Type B pancreatic cell (in vitro differentiated cells): ENCODE results near the gene SIRPG. TPM values are rescaled to one million over a fixed set of nuclear protein-coding genes. Genes with fewer than 3 reads are reported as not detected.

Experiments used
- DNase-seq: peaks from one replicate; pipeline ENCODE4 v3.0.0; 2021; ENCODE audit warnings: mixed read lengths; ENCODE audit not compliant: unreplicated experiment; ENCODE audit errors: extremely low spot score
- H3K27ac Mint-ChIP-seq: 2 replicates; pipeline ENCODE4 v1.8.0; 2021; ENCODE audit warnings: mild to moderate bottlenecking, mixed read lengths
- H3K27me3 Mint-ChIP-seq: 2 replicates; pipeline ENCODE4 v1.8.0; 2021; ENCODE audit warnings: mixed read lengths
- H3K36me3 Mint-ChIP-seq: 2 replicates; pipeline ENCODE4 v1.8.0; 2021; ENCODE audit warnings: mixed read lengths
- H3K4me1 Mint-ChIP-seq: one replicate; pipeline ENCODE4 v1.8.0; 2021; ENCODE audit warnings: mixed read lengths; ENCODE audit not compliant: unreplicated experiment
- H3K4me3 Mint-ChIP-seq: 2 replicates; pipeline ENCODE4 v1.8.0; 2021; ENCODE audit warnings: mild to moderate bottlenecking, mixed read lengths
- H3K9me3 Mint-ChIP-seq: 2 replicates; pipeline ENCODE4 v1.8.0; 2021; ENCODE audit warnings: mixed read lengths
- total RNA-seq: library from RNA; stranded (reverse); gene quantifications from 2 replicates; pipeline ENCODE4 v1.2.1, GENCODE V29; 2021; ENCODE audit warnings: low replicate concordance
- TF ChIP-seq, protein P1 (sequence below): fragments of 200-600 bp; sonication (generic); conservative IDR thresholded peaks from 2 replicates; pipeline ENCODE4 v1.5.0; 2021; ENCODE audit warnings: antibody characterized with exemption, mild to moderate bottlenecking

The SIRPG gene
- total RNA-seq, 1 donor from 2014 or later: not detected

DNA sequence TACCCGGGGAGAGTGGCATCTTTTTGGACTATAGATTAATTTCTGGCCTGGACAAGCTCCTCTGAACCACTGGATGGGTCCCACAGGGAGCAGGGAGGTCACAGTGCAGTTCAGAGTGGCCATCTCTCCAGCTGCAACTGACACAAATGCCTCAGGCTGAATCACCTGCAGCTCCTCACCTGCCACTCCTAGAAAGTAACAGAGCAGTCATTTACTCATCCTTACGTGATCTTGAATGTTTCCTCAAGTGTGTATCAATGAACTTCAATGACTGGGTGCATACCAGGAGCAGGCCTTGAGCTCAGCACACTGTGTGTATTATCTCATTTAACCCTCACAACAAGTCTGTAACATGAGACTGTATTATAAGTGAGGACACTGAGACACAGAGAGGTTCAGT is 40.0 kb upstream of the SIRPG start:
- H3K9me3 Mint-ChIP-seq: no peaks in the 10 kb centered on the region
- TF ChIP-seq, protein P1, sequence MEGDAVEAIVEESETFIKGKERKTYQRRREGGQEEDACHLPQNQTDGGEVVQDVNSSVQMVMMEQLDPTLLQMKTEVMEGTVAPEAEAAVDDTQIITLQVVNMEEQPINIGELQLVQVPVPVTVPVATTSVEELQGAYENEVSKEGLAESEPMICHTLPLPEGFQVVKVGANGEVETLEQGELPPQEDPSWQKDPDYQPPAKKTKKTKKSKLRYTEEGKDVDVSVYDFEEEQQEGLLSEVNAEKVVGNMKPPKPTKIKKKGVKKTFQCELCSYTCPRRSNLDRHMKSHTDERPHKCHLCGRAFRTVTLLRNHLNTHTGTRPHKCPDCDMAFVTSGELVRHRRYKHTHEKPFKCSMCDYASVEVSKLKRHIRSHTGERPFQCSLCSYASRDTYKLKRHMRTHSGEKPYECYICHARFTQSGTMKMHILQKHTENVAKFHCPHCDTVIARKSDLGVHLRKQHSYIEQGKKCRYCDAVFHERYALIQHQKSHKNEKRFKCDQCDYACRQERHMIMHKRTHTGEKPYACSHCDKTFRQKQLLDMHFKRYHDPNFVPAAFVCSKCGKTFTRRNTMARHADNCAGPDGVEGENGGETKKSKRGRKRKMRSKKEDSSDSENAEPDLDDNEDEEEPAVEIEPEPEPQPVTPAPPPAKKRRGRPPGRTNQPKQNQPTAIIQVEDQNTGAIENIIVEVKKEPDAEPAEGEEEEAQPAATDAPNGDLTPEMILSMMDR: no peak

DNA sequence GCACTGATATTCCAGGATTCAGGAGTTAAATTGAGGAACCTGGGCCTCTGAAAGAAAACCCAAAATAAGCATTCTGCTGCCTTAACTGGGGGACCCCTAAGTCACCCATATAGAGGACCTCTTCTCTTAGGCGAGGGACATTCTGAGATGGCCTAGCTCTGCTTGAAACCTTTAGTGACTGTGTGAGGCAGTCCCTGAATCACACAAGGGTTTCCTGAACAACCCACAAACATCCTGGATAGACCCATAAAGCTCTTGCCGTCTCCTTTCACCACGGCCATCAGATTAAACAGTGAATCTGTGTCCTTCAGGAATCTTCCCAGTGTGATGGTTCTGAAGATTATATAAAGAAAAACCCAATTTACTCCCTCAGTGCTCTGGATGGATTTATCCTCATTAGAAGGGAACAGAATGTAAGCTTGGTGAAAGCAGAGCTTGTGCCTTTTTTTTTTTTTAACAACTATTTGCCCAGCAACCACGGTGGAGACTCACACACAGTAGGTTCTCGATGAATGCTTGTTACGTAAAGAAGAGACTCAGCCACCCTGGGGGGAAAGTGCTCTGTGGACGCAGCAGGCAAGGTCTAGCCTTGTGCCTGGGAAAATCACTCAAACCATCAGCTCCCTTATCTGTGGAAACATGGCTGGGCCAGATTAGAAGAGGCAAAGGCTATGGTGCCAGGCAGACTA is 39.1 kb upstream of the SIRPG start:
- H3K4me3 Mint-ChIP-seq: no peak overlapping the region
- no peaks in the 10 kb centered on the region for H3K9me3 Mint-ChIP-seq
- H3K27me3 Mint-ChIP-seq: peaks cover 55% of the 10 kb centered on the region
- DNase-seq: no peak
- TF ChIP-seq, protein P1: no peak
- H3K4me1 Mint-ChIP-seq: no peaks in the 10 kb centered on the region
- H3K36me3 Mint-ChIP-seq: no peaks in the 10 kb centered on the region
- no peak overlapping the region for H3K27ac Mint-ChIP-seq

More for the DNA sequence above, 40.0 kb upstream of the SIRPG start:
- H3K4me1 Mint-ChIP-seq: no peaks in the 10 kb centered on the region
- H3K27me3 Mint-ChIP-seq: peaks cover 46% of the 10 kb centered on the region
- H3K36me3 Mint-ChIP-seq: no peaks in the 10 kb centered on the region
- no peak overlapping the region for H3K27ac Mint-ChIP-seq
- no peak for DNase-seq
- no peak overlapping the region for H3K4me3 Mint-ChIP-seq

DNA sequence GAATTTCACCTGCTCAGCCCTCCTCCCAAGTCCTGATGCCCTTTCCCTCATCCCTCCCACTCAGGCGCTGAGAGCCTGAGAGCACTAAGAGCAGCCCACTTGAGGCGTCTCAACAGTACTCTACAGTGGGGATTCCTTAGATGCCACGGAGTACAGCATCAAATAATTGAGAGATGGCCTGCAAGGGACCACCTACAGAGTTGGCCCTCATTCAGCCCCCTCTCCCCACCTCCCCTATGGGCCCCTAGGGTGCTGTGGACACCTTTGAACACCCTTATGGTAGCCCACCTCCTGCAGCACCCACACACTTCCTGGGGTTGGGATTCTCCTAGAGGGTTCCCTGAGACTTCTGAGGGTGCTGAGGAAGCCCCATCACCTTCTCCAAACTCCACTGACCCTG is 37.1 kb upstream of the SIRPG start:
- Mint-ChIP-seq H3K36me3 (no peaks in the 10 kb centered on the region), H3K27me3 (peaks cover 54% of the 10 kb centered on the region), H3K9me3 (no peaks in the 10 kb centered on the region), H3K4me3 (no peak overlapping the region), H3K27ac (no peak overlapping the region), H3K4me1 (no peaks in the 10 kb centered on the region)
- DNase-seq: no peak
- TF ChIP-seq, protein P1: no peak

DNA sequence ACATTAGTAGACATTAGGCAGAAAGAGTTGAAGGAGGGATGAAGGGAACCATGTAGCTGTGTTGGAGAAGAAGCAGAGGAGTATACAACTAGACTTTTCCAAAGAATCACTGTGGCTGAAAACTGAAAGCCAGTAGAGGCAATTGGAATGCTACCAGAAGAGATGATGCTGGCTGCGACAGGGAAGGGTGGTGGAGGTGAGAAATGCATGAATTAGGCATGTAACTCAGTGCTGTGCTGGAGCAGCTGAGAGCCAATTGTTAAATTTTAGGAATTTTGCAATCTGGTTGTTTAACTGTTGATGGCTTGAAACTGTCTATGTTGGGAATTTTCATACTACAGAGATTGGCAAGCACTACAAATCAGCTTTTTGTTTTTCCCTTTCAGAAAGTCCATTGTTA is 35.8 kb upstream of the SIRPG start:
- TF ChIP-seq, protein P1: no peak
- H3K4me1 Mint-ChIP-seq: no peaks in the 10 kb centered on the region
- peaks cover 52% of the 10 kb centered on the region for H3K27me3 Mint-ChIP-seq
- no peaks in the 10 kb centered on the region for H3K9me3 Mint-ChIP-seq
- H3K36me3 Mint-ChIP-seq: no peaks in the 10 kb centered on the region
- no peak for DNase-seq
- H3K4me3 Mint-ChIP-seq: no peak overlapping the region
- no peak overlapping the region for H3K27ac Mint-ChIP-seq

DNA sequence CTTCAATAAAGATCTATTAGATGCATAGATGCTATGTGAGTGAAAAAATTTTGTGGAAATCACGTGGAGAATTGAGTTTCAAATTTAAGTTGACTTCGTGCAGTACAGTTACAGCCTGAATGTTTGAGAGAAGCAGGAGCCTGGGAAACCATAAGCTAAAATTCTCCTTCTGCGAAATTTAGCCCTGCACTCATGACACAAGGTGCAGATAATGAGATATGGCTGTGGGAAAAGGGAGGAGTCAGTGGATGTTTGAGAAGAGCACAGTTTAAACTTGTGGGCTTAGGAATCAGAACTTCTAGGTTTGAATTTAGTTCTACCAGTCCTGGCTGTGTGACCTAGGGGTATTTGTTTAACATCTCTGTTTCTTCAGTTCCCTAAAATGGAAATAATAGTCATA is 32.1 kb upstream of the SIRPG start:
- H3K4me3 Mint-ChIP-seq: no peak overlapping the region
- H3K27me3 Mint-ChIP-seq: peaks cover 62% of the 10 kb centered on the region
- H3K36me3 Mint-ChIP-seq: no peaks in the 10 kb centered on the region
- H3K4me1 Mint-ChIP-seq: no peaks in the 10 kb centered on the region
- no peak for DNase-seq
- no peak overlapping the region for H3K27ac Mint-ChIP-seq
- no peaks in the 10 kb centered on the region for H3K9me3 Mint-ChIP-seq
- TF ChIP-seq, protein P1: no peak
